ENCODE results near the gene LDB2.

DNA sequence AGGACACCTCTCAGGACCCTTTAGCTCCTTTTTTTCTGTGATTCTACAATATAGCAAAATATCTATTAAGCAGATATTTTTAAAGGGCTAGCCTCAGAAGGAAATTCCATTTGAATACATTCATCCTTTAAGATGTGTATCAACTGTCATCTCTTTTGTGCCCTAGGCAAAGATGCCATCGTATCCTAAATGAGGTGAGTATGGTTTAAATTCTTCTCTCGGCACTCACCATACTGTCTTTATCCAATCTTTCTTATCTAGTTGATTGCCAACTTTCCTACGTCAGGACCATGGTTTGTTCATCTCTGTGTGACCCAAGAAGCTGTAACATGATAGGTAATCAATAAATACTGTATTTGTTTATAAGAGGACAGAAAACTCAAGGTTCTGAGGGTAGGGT, 176.0 kb downstream of the LDB2 start:
- TF ChIP-seq POLR2A (IDR thresholded peaks at IDR 0.05; ENCODE audit: low read depth, low read length) (no peak), POLR2AphosphoS5 (IDR thresholded peaks at IDR 0.05; ENCODE audit: low read depth, low read length) (no peak)
